NCI-H187 treated with DMSO at 0.1 percent for 48 hours (cell line): ENCODE measurements around the gene EXOC3.
"Not testable (repeated sequence)": the region's sequence is repeated elsewhere in the genome, so short reads cannot be mapped to it uniquely, and the experiment has no call there.

Experiments used
- DNase-seq: peaks from one replicate; lab custom pipeline; 2025; lab: John Stamatoyannopoulos, UW

Gene EXOC3

GRCh38 chr5:502325-503079 is 59.5 kb downstream of the EXOC3 start:
- no peak for DNase-seq

DNA sequence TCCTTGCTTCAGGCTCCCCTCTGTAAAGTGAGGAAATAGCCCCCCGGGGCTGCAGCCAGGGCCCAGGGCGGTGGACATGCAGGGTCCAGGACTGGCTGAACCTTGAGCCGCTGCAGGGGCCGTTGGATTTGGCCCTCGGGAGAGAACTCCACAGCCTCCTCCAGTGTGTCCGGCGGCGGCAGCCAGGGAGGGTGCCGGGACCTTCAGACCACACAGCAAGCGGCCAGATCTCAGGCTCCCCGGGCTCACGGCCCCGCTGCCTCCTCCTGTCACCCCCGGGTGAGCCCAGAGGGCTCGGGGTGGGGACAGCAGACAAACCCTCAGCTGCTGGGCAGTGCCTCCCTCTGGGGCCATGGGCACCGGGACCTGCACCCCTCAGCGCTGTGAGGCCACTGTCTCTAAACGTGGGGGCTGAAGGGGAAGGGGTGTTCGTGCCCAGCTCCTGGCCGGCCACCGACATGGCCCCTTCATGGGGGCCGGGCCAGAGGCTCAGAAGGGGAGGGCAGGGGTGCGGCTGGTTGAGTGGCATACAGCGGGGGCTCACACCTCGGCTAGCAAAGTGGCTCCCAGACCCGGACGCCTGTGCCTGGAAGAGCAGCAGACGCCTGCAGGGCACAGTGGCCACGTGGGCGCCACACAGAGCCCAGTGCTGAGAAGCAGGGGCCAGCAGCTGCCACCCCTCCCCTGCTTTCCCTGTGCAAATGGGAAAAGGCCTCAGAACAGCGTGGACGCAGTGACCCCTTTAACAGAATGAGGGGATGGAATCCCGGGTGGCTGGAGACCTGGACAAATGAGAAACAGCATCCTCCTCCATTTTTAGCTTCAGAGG is 61.6 kb downstream of the EXOC3 start:
- DNase-seq = no peak

DNA sequence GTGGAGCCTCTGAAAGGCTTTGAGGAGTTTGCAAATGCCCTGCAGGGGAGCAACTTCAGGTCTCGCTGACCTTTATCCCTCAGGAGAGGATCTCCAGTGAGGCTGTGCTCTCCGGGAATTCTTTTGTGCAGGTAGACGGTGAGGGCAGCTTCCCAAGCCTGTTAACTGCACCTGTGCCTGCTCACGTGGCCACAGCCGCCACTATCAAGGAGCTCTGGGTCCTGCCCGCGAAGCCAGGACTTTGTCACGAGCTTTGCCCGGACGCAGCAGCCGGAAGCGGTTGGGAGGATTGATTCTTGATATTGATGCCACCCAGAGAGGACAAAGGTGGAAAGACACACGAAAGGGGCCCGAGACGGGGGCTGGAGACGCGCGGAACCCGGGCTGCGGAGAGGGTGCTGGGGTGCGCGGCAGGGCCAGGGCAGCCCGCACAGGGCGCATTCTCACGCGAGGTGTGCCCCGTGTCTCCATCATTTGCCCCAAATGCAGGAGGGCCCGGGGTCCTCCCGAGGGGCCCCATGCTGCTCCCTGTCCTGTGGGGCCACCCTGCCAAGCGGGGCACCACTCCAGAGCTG is 63.1 kb downstream of the EXOC3 start:
- no peak for DNase-seq

GRCh38 chr5:507986-508575 is 65.1 kb downstream of the EXOC3 start:
- not testable (repeated sequence) for DNase-seq

- DNase-seq = no peak
Measured at GRCh38 chr5:509611-510185, 66.7 kb downstream of the EXOC3 start.

GRCh38 chr5:510521-510920 is 67.5 kb downstream of the EXOC3 start:
- no peak for DNase-seq

DNA sequence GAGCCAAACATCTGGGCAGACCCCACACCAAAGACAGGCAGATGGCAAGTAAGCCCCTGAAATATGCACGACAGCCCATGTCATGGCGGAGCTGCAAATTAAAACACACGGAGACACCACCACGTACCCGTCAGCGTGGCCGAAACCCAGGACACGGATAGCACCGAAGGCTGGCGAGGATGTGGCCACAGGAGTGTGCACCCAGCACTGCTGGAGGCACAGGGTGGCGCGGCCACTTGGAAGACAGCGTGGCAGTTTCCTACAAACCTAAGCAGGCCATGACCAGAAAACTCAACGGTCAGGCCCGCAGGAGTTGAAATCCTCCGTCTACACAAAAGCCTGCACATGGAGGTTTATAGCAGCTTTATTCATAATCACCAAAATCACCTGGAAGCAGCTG is 68.5 kb downstream of the EXOC3 start:
- no peak for DNase-seq

DNA sequence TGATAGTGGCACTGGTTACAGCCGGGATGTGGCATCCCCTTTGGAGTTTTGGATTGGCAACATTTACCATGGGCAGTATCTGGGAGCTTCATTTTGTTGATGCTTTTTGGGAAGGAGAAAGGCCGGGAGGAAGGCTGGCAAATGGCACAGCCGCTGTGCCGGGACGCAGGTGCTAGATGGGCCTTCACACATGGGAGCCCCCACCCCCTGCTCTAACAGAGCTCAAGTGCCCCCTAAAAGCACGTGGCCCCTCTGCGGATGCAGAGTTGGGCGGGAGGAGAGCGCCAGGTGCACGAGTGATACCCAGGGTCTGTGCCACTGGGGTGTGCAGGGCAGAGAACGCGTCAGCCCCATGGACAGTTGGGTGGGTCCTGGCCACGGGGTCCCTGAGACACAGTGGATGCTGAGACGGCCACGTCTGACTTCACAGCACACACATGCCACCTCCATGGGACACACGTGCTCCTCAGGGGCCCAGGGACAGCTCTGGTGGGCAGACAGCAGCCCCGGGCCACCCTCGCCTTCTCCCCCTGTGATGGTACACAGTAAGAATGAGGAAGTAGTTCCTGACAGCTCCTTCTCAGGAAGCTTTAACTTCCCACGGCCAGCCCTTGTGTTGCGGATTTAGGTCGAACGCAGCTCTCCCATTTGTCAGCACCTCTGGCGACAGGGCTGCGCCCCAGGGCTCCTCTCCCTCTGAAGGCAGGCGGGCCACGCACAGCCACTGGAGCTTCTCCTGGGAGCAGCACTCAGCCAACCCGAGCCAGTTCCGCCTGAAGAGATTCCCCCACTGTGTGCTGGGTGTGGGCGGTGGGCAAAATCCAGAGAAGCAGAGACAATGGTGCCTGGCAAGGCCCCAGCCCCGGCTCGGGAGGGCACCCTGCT is 70.5 kb downstream of the EXOC3 start:
- no peak for DNase-seq

GRCh38 chr5:514101-514485 is 71.1 kb downstream of the EXOC3 start:
- no peak for DNase-seq

GRCh38 chr5:514673-515072 is 71.7 kb downstream of the EXOC3 start:
- DNase-seq = no peak

DNA sequence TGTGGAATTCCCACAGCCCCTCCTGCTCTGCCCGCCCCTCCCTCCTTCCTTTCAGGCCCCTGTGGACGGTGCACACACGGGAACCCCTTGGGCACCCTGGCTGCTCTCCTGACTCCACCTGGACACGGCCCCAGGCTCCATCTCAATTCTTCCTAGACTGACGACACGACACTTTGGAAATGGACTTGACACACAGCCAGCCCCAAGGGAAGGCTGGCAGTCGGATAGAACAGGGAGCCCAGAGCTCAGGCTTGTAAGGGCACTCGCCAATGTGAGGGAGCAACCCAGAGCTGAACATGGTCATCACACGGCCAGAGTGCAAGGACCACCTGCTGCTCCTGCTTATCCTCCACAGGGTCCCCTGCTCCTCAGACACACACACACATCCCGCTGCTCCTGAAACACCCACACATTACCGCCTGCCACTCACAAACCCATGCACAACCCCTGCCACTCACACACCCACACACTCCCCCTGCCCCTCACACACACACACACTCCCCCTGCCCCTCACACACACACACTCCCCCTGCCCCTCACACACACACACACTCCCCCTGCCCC is 72.4 kb downstream of the EXOC3 start:
- no peak for DNase-seq

- DNase-seq = no peak
Measured at GRCh38 chr5:516338-516925, 73.5 kb downstream of the EXOC3 start.
